ENCODE measurements around the gene LLGL2. TPM values are rescaled to one million over a fixed set of nuclear protein-coding genes. Genes with fewer than 3 reads are reported as not detected.

LLGL2 gene
- total RNA-seq, 1 experiment from 2014 or later: 10.8 TPM

DNA sequence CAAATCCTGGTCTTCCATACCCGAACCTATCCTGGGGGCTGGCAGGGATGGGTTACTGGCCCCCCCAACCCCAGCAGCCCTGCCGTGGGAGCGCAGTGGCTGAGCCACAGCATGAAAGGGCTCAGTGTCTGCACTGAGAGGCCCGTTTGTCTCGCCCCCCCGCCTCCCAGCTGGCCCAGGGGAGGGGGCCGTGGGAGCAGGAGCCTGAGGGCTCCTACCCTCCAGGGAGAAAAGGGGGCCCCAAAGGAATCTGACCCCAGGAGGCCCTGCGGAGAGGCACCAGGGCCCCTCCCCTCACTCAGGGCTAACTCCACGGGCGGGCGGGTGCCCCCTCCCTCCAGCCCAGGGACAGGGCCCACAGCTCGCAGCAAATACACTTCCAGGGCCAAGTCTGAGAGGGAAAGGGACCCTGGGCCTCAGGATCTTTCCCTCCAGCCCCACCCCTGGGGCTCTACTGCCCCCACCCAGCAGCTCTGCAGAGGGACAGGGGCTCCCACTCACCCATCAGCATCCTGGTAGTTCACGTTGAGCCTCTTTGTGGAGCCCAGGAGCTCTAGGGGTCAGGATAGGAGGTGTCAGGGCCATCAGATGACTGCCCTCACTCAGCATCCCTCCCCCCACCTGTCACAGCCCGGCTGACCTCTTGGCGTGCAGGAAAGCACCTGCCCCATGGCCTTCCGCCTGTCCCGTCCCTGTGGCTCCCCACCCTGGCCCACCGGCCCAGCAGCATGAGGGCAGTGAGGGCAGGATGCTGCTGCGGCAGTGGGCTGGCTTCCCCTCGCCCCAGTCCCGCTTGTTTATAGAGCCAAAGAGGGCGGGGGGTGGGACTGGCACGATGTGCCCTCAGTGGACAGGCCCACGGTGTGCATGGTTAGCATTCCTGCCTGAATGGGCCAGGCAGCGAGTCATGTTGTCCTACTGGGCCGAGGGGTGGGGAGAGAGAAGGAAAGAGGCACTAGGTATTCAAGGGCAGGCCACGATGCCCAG is 17.5 kb upstream of the LLGL2 start:
- Histone ChIP-seq H3K9me3 (ENCODE audit: low read depth, low read length, poor library complexity, severe bottlenecking) (no peaks in the 10 kb centered on the region), H3K27me3 (replicated peaks; ENCODE audit: insufficient read depth, low read depth, low read length, poor library complexity) (no peaks in the 10 kb centered on the region), H3K4me3 (ENCODE audit: low read depth, low read length, poor library complexity, severe bottlenecking) (no peak overlapping the region), H3K36me3 (ENCODE audit: insufficient read depth, low read length, poor library complexity, severe bottlenecking) (peaks cover 9% of the 10 kb centered on the region), H3K4me1 (ENCODE audit: insufficient read depth, low read length, poor library complexity, severe bottlenecking) (no peaks in the 10 kb centered on the region), H3K27ac (ENCODE audit: low read depth, low read length, poor library complexity, severe bottlenecking) (no peak overlapping the region)
- ChIA-PET CTCF (no interaction called here), POLR2A (ENCODE audit: low non-redundant PET) (no interaction called here)
- BruUV-seq (replicated peaks): no TSS peak
- intact Hi-C loops (cut with micrococcal nuclease; ENCODE audit: unreplicated experiment): no loop called here
- DNase-seq (ENCODE audit: low spot score): no peak
- no peak for TF ChIP-seq EZH2 (IDR thresholded peaks at IDR 0.05; ENCODE audit: borderline replicate concordance, low read depth, low read length, poor library complexity, severe bottlenecking)
- TF ChIP-seq CTCF (conservative IDR thresholded peaks at IDR 0.05; ENCODE audit: low read depth, low read length): no peak

DNA sequence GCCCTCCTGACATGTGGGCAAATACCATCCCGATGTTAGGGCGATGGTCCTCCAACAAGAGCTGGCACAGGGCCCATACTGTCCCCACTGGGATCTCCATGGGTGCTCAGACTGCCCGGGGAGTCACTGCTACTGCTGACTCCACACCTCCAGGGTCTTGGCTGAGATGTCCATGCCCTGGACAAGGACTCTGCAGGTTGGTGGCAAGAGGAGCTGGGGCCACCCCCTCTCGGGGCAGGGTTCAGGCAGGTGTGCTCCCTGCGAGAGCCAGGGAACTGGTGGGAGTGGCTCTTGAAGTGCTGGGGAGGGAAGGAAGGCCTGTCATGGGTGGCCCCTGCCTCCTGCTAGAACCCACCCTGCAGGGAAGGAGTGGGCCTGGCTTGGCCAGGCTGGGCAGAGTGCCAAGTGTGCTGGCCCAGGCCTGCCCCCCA is 16.6 kb upstream of the LLGL2 start:
- POLR2A ChIA-PET (ENCODE audit: low non-redundant PET): no interaction called here
- H3K27me3 ChIP-seq (replicated peaks; ENCODE audit: insufficient read depth, low read depth, low read length, poor library complexity): no peaks in the 10 kb centered on the region
- no peaks in the 10 kb centered on the region for H3K4me1 ChIP-seq (ENCODE audit: insufficient read depth, low read length, poor library complexity, severe bottlenecking)
- no peak overlapping the region for H3K27ac ChIP-seq (ENCODE audit: low read depth, low read length, poor library complexity, severe bottlenecking)
- intact Hi-C loops (cut with micrococcal nuclease; ENCODE audit: unreplicated experiment): no loop called here
- no peak for DNase-seq (ENCODE audit: low spot score)
- CTCF ChIA-PET: no interaction called here
- BruUV-seq (replicated peaks): no TSS peak
- H3K36me3 ChIP-seq (ENCODE audit: insufficient read depth, low read length, poor library complexity, severe bottlenecking): peaks cover 13% of the 10 kb centered on the region
- TF ChIP-seq CTCF (conservative IDR thresholded peaks at IDR 0.05; ENCODE audit: low read depth, low read length) (no peak), EZH2 (IDR thresholded peaks at IDR 0.05; ENCODE audit: borderline replicate concordance, low read depth, low read length, poor library complexity, severe bottlenecking) (no peak)
- no peak overlapping the region for H3K4me3 ChIP-seq (ENCODE audit: low read depth, low read length, poor library complexity, severe bottlenecking)
- no peaks in the 10 kb centered on the region for H3K9me3 ChIP-seq (ENCODE audit: low read depth, low read length, poor library complexity, severe bottlenecking)

DNA sequence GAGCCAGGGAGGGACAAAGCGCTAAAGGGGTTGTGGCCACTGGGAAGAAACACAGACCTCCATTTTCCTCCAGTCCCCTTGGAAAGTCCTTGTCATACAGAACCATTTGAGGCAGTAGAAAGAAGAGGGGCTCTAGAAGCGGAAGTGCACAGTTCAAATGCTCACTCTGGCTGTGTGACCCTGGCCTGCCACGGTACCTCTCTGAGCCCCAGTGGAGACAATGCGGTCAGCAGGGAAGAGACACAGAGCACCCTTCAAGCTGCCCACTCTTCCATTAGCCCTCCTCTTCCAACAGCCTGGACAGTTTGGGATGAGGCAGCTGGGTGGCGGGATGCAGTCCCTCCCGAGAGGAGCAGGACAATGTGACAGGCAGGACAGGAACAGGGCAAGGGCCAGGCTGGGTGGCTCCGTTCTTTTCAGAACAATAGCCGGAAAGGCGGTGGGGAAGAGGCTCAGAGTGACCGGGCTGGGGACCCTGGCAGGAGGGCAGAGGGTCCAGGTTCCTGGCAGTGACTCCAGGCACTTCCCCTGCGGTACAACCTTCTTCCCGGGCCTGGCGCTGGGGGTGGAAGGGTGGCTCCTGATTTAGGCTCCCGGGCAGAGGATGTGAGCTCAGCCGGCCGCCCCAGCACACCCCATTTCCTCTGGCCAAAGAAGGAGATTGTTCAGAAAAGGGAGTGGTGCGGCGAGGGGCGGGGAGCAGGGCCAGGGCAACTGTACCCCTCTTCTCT is 15.8 kb upstream of the LLGL2 start:
- POLR2A ChIA-PET (ENCODE audit: low non-redundant PET): no interaction called here
- H3K27me3 ChIP-seq (replicated peaks; ENCODE audit: insufficient read depth, low read depth, low read length, poor library complexity): no peaks in the 10 kb centered on the region
- BruUV-seq (replicated peaks): no TSS peak
- intact Hi-C loops (cut with micrococcal nuclease; ENCODE audit: unreplicated experiment): no loop called here
- no peak overlapping the region for H3K4me3 ChIP-seq (ENCODE audit: low read depth, low read length, poor library complexity, severe bottlenecking)
- CTCF ChIA-PET: no interaction called here
- no peak for DNase-seq (ENCODE audit: low spot score)
- no peaks in the 10 kb centered on the region for H3K9me3 ChIP-seq (ENCODE audit: low read depth, low read length, poor library complexity, severe bottlenecking)
- H3K36me3 ChIP-seq (ENCODE audit: insufficient read depth, low read length, poor library complexity, severe bottlenecking): peaks cover 9% of the 10 kb centered on the region
- no peak for TF ChIP-seq EZH2 (IDR thresholded peaks at IDR 0.05; ENCODE audit: borderline replicate concordance, low read depth, low read length, poor library complexity, severe bottlenecking)
- TF ChIP-seq CTCF (conservative IDR thresholded peaks at IDR 0.05; ENCODE audit: low read depth, low read length): no peak
- H3K27ac ChIP-seq (ENCODE audit: low read depth, low read length, poor library complexity, severe bottlenecking): no peak overlapping the region
- no peaks in the 10 kb centered on the region for H3K4me1 ChIP-seq (ENCODE audit: insufficient read depth, low read length, poor library complexity, severe bottlenecking)

All from A673 (cell line).